Tibial nerve (tissue), 4 donors: ENCODE measurements around the gene SCG5. TPM values are rescaled to one million over a fixed set of nuclear protein-coding genes. Genes with fewer than 3 reads are reported as not detected.

Experiments used
- DNase-seq, 2 donors: peaks; one replicate each; pipeline ENCODE4 v3.0.0-alpha.2; 2019; ENCODE audit warnings: low spot score in 2 of 2
- H3K27ac ChIP-seq, 4 donors: fragments of 200-600 bp; sonication (generic) in 3 of 4; one replicate each; pipeline ENCODE4 v1.5.1; 2017 to 2019; ENCODE audit warnings: mild to moderate bottlenecking in 1 of 4
- H3K27me3 ChIP-seq, 2 donors: fragments of 200-600 bp; sonication (generic) in 1 of 2; one replicate each; pipeline versions ENCODE4 v1.5.1 to v1.6.0; 2017 to 2019
- H3K36me3 ChIP-seq, 3 donors: fragments of 200-600 bp; sonication (generic); one replicate each; pipeline ENCODE4 v1.5.1; 2018 to 2019
- H3K4me1 ChIP-seq, 4 donors: fragments of 200-600 bp; sonication (generic) in 3 of 4; one replicate each; pipeline ENCODE4 v1.5.1; 2017 to 2019
- H3K4me3 ChIP-seq, 4 donors: fragments of 200-600 bp; sonication (generic) in 3 of 4; one replicate each; pipeline ENCODE4 v1.5.1; 2017 to 2019; ENCODE audit warnings: mild to moderate bottlenecking in 1 of 4, moderate library complexity in 1 of 4
- H3K9me3 ChIP-seq, 4 donors: fragments of 200-600 bp; sonication (generic) in 3 of 4; one replicate each; pipeline ENCODE4 v1.5.1; 2017 to 2019
- CTCF ChIP-seq, 5 experiments: fragments of 200-600 bp in 3 of 5; fragments of 450-650 bp in 2 of 5; sonication (generic) in 3 of 5; IDR thresholded peaks; one replicate each; pipeline ENCODE4 v1.5.1; 2016 to 2019; ENCODE audit warnings: antibody characterized with exemption in 5 of 5, mild to moderate bottlenecking in 3 of 5, moderate library complexity in 2 of 5
- EP300 ChIP-seq, 2 donors: sonication (generic); formaldehyde crosslinking; IDR thresholded peaks; one replicate each; pipeline ENCODE4 v1.6.1; 2017; ENCODE audit warnings: antibody characterized with exemption in 2 of 2, mild to moderate bottlenecking in 1 of 2
- POLR2A ChIP-seq, 2 donors: fragments of 450-650 bp; IDR thresholded peaks; one replicate each; pipeline ENCODE4 v1.6.1; 2017; ENCODE audit warnings: antibody characterized with exemption in 2 of 2, mild to moderate bottlenecking in 2 of 2, moderate library complexity in 2 of 2
- WGBS, 2 donors: methylation state at CpG; one replicate each; pipeline ENCODE4 v1.1.5; 2018; 5-methylcytosine and 5-hydroxymethylcytosine counted together
- total RNA-seq, 4 donors: library from RNA; depleted of rRNA; stranded (reverse); fragments of >200 nt; gene quantifications; one replicate each; pipeline ENCODE4 v1.1.0, GENCODE V29; 2016

Gene SCG5
- total RNA-seq, 4 donors from 2014 or later = 0.44 to 0.90 TPM; not detected in 2

- Histone ChIP-seq H3K4me1 (no peaks in the 10 kb centered on the region), H3K27me3 (no peaks in the 10 kb centered on the region), H3K9me3 (no peaks in the 10 kb centered on the region), H3K36me3 (no peaks in the 10 kb centered on the region), H3K4me3 (no peak overlapping the region), H3K27ac (no peak overlapping the region)
- no peak for DNase-seq
- TF ChIP-seq CTCF (IDR thresholded peaks at IDR 0.05) (no peak), EP300 (IDR thresholded peaks at IDR 0.05) (no peak), POLR2A (IDR thresholded peaks at IDR 0.05) (no peak)
- 87 to 88% methylated on average over 2 of the region's 2 CpGs for WGBS, 2 donors
Measured at GRCh38 chr15:32705446-32705845, 63.9 kb downstream of the SCG5 start.

DNA sequence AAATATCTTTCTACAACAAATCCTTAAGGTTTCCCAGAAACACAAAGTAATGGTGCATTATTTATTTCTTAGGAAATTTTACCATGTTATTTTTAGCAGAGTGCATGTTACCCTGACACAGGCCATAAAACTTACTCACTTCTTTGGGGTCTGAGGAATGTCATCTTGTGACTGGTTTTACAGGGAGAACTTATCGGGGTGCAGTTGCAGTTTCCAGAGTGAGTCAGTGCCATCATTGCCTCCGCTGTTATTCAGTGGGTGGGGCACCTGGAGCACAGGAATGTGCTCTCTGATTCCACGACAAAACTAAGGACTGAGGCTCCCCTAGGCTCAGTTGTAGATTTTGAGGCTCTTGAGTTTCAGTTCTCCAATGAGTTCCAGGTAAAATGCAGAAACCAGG lies 65.2 kb downstream of the SCG5 start:
- H3K27me3 ChIP-seq = no peaks in the 10 kb centered on the region
- H3K27ac ChIP-seq = no peak overlapping the region
- no peaks in the 10 kb centered on the region for H3K9me3 ChIP-seq
- H3K4me1 ChIP-seq = no peaks in the 10 kb centered on the region
- no peak overlapping the region for H3K4me3 ChIP-seq
- H3K36me3 ChIP-seq = no peaks in the 10 kb centered on the region
- 73 to 76% methylated on average over 3 of the region's 3 CpGs for WGBS, 2 donors
- no peak for TF ChIP-seq CTCF (IDR thresholded peaks at IDR 0.05)
- TF ChIP-seq EP300 (IDR thresholded peaks at IDR 0.05) = no peak
- DNase-seq = no peak

GRCh38 chr15:32707436-32707835 lies 65.9 kb downstream of the SCG5 start:
- DNase-seq = no peak
- Histone ChIP-seq H3K9me3 (no peaks in the 10 kb centered on the region), H3K27me3 (no peaks in the 10 kb centered on the region), H3K4me1 (no peaks in the 10 kb centered on the region), H3K36me3 (no peaks in the 10 kb centered on the region), H3K4me3 (no peak overlapping the region), H3K27ac (no peak overlapping the region)
- 63 to 80% methylated on average over 6 of the region's 6 CpGs for WGBS, 2 donors
- TF ChIP-seq POLR2A (IDR thresholded peaks at IDR 0.05) (no peak), EP300 (IDR thresholded peaks at IDR 0.05) (no peak), CTCF (IDR thresholded peaks at IDR 0.05) (no peak)

DNA sequence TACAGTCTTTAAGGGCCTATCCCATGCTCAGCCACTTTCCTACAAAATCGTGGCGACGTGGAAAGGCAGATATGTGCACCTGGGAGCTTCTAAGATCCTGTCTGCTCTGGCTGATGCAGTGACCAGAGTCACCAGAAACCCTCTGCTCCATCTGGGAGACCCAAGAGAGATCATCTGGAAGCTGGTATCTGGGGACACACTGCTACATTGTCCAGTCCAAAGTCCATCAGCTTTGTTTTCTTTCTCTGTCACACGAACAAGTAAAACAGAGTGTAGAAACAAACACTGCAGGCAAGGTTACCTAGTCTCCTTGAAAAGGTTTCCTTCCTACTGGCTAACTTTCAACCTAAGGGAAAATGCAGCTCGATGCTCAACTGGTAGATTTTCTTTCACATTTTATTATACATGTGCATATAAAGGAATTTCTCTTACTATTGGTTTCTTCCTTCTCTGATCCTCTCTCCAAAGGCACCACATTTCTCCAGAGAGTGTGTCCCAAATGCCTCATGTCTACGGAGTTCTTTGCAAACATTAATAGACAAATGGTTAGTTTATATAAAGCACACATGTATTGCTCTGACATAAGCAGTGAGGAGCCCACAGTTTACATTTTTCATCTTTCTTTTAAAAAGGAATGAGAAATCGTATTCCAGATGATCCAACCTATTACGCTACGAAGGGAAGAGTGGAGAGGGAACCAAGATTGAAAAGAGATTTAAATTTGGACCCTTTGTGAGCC lies 68.0 kb downstream of the SCG5 start:
- no peak overlapping the region for H3K4me3 ChIP-seq
- no peak overlapping the region for H3K27ac ChIP-seq
- H3K27me3 ChIP-seq = peaks cover 0 to 13% of the 10 kb centered on the region in 2 donors
- no peaks in the 10 kb centered on the region for H3K36me3 ChIP-seq
- no peak for DNase-seq
- no peaks in the 10 kb centered on the region for H3K4me1 ChIP-seq
- no peaks in the 10 kb centered on the region for H3K9me3 ChIP-seq
- TF ChIP-seq CTCF (IDR thresholded peaks at IDR 0.05) = no peak
- TF ChIP-seq POLR2A (IDR thresholded peaks at IDR 0.05) = no peak
- no peak for TF ChIP-seq EP300 (IDR thresholded peaks at IDR 0.05)
- 74 to 79% methylated on average over 9 of the region's 9 CpGs for WGBS, 2 donors

DNA sequence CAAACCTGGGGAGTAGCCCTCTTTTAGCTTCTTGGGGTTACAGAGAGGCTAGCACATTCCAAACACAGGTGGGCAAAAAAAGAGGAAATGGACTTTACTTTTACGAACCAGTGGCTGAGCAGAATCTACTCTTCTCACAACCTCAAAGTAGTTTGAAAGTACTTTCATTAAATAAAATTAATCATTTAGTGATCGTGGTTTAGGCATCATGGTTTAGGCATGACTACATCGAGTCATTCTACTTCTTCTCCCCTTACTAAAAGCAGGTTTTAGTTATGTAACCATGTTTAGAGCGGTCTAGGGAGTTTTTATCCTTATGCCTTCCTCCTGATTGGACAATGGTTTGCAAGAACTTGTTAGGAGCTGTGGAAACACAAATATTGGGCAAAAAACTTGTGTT lies 73.8 kb downstream of the SCG5 start:
- no peak for TF ChIP-seq POLR2A (IDR thresholded peaks at IDR 0.05)
- TF ChIP-seq CTCF (IDR thresholded peaks at IDR 0.05) = no peak
- no peak for TF ChIP-seq EP300 (IDR thresholded peaks at IDR 0.05)
- DNase-seq = no peak
- 75 to 76% methylated on average over 4 of the region's 4 CpGs for WGBS, 2 donors
- no peaks in the 10 kb centered on the region for H3K36me3 ChIP-seq
- peaks cover 0 to 71% of the 10 kb centered on the region in 2 donors for H3K27me3 ChIP-seq
- no peak overlapping the region for H3K27ac ChIP-seq
- no peaks in the 10 kb centered on the region for H3K9me3 ChIP-seq
- no peak overlapping the region for H3K4me3 ChIP-seq
- peaks cover 0 to 27% (median 18%) of the 10 kb centered on the region in 4 donors for H3K4me1 ChIP-seq
